Endothelial cell of umbilical vein (primary cell): Measurements from ENCODE around the gene MSRB2. TPM values are rescaled to one million over a fixed set of nuclear protein-coding genes. Genes with fewer than 3 reads are reported as not detected.

Experiments used
- BruUV-seq: library from RNA; stranded (reverse); fragments of 400-500 nt; replicated peaks from 2 replicates; lab custom pipeline; 2021; lab: Mats Ljungman, UMichigan
- CTCF ChIA-PET: fragments of 300-600, 350-600 bp; sonication (Branson Sonifier 250); formaldehyde crosslinking; loops from one replicate; lab custom pipeline; 2021; ENCODE audit warnings: antibody characterized with exemption, inconsistent platforms; lab: Charles Lee
- POLR2A ChIA-PET: fragments of 300-600, 350-600 bp; sonication (Branson Sonifier 250); formaldehyde crosslinking; loops from one replicate; lab custom pipeline; 2021; ENCODE audit warnings: antibody characterized with exemption, inconsistent platforms; lab: Charles Lee
- DNase-seq: peaks from one replicate; pipeline ENCODE4 v3.0.0-alpha.2; 2011; ENCODE audit warnings: low read depth, low spot score
- FAIRE-seq: peaks from 2 replicates; lab custom pipeline; 2011; peaks lifted over from hg19 to GRCh38; lab: Jason Lieb, UNC
- H2AFZ ChIP-seq: 2 replicates; pipeline ENCODE4 v1.6.0; 2012; ENCODE audit warnings: low read depth, low read length, control low read depth, inconsistent platforms
- H3K27ac ChIP-seq: 2 replicates; pipeline ENCODE4 v1.5.1; 2011; ENCODE audit warnings: low read depth, mild to moderate bottlenecking, control low read depth, low read length, moderate library complexity; ENCODE audit not compliant: insufficient read depth
- H3K27me3 ChIP-seq, 2 experiments: 2 replicates each; pipeline versions ENCODE4 v1.6.0 to v1.6.1; 2011; ENCODE audit warnings: low read length in 2 of 2, mixed read lengths in 1 of 2; ENCODE audit not compliant: control insufficient read depth in 2 of 2, insufficient read depth in 2 of 2
- H3K36me3 ChIP-seq, 2 experiments: 2 replicates in 1 of 2; 3 replicates in 1 of 2; pipeline ENCODE4 v1.5.1; 2011; ENCODE audit warnings: low read length in 2 of 2, mild to moderate bottlenecking in 1 of 2, moderate library complexity in 1 of 2; ENCODE audit not compliant: control insufficient read depth in 2 of 2, insufficient read depth in 2 of 2; ENCODE audit errors: extremely low read depth in 1 of 2
- H3K4me1 ChIP-seq: 3 replicates; pipeline ENCODE4 v1.5.1; 2011; ENCODE audit warnings: mild to moderate bottlenecking, low read length; ENCODE audit not compliant: control insufficient read depth, insufficient read depth; ENCODE audit errors: extremely low read depth
- H3K4me2 ChIP-seq: 2 replicates; pipeline ENCODE4 v1.6.1; 2011; ENCODE audit warnings: low read length, control low read depth, mixed read lengths; ENCODE audit not compliant: insufficient read depth
- H3K4me3 ChIP-seq, 3 experiments: fragments of 200-600 bp in 1 of 3; sonication (generic), shearing (Covaris generic) in 1 of 3; replicated peaks in 1 of 3; 2 replicates each; pipeline ENCODE4 v1.5.1; 2011 to 2016; ENCODE audit warnings: control low read depth in 3 of 3, low read length in 3 of 3, mild to moderate bottlenecking in 2 of 3, inconsistent platforms in 1 of 3, low read depth in 1 of 3, moderate library complexity in 1 of 3; ENCODE audit not compliant: insufficient read depth in 1 of 3
- H3K79me2 ChIP-seq: 2 replicates; pipeline ENCODE4 v1.6.0; 2012; ENCODE audit warnings: low read length, inconsistent platforms; ENCODE audit not compliant: control insufficient read depth, insufficient read depth
- H3K9ac ChIP-seq: replicated peaks from 2 replicates; pipeline ENCODE3; 2011; ENCODE audit warnings: low read length, control low read depth; ENCODE audit not compliant: insufficient read depth; ENCODE audit errors: extremely low read depth
- H3K9me1 ChIP-seq: replicated peaks from 3 replicates; pipeline ENCODE4 v1.6.0; 2011; ENCODE audit warnings: mild to moderate bottlenecking, low read length; ENCODE audit not compliant: control insufficient read depth, insufficient read depth; ENCODE audit errors: extremely low read depth
- H3K9me3 ChIP-seq: replicated peaks from 2 replicates; pipeline ENCODE4 v1.5.1; 2012; ENCODE audit warnings: low read length, inconsistent platforms; ENCODE audit not compliant: control insufficient read depth, insufficient read depth
- H4K20me1 ChIP-seq: replicated peaks from 2 replicates; pipeline ENCODE3; 2011; ENCODE audit warnings: mild to moderate bottlenecking, low read length; ENCODE audit not compliant: control insufficient read depth, insufficient read depth; ENCODE audit errors: extremely low read depth
- EZH2 ChIP-seq: IDR thresholded peaks from 2 replicates; pipeline ENCODE4 v1.6.1; 2012; ENCODE audit warnings: borderline replicate concordance, low read depth, mild to moderate bottlenecking, moderate library complexity, low read length, inconsistent platforms; ENCODE audit not compliant: severe bottlenecking
- FOS ChIP-seq: IDR thresholded peaks from 2 replicates; pipeline ENCODE4 v1.6.1; 2011; ENCODE audit warnings: mild to moderate bottlenecking, low read length, moderate library complexity, borderline replicate concordance; ENCODE audit not compliant: insufficient read depth
- GATA2 ChIP-seq: IDR thresholded peaks from 2 replicates; pipeline ENCODE4 v1.7.0; 2011; ENCODE audit warnings: low read depth, mild to moderate bottlenecking, moderate library complexity, mixed read lengths, low read length; ENCODE audit not compliant: insufficient read length, insufficient read depth
- JUN ChIP-seq: IDR thresholded peaks from 2 replicates; pipeline ENCODE4 v1.6.1; 2011; ENCODE audit warnings: borderline replicate concordance, low read depth; ENCODE audit not compliant: insufficient read length, insufficient read depth
- MYC ChIP-seq: IDR thresholded peaks from one replicate; pipeline ENCODE4 v1.6.1; 2011; ENCODE audit warnings: mild to moderate bottlenecking, low read depth, low read length
- POLR2A ChIP-seq: IDR thresholded peaks from 2 replicates; pipeline ENCODE4 v1.6.1; 2012; ENCODE audit warnings: low read depth, mild to moderate bottlenecking, control low read depth, low read length
- POLR2AphosphoS5 ChIP-seq: IDR thresholded peaks from 2 replicates; pipeline ENCODE4 v1.6.1; 2012; ENCODE audit warnings: low read depth, mild to moderate bottlenecking, control low read depth, low read length, moderate library complexity; ENCODE audit not compliant: insufficient read depth
- dilution Hi-C: fragments of 300-500 bp; cut with MboI; formaldehyde crosslinking; loops from one replicate; pipeline ENCODE4 v1.15.0; 2019; ENCODE audit warnings: low sequenced_read_pairs; ENCODE audit not compliant: extremely low pct_ligation_motif_present
- intact Hi-C: fragments of 100-400 bp; cut with micrococcal nuclease; formaldehyde crosslinking; loops from one replicate; pipeline ENCODE4 v1.10.0; 2022
- polyA plus RNA-seq, 4 experiments: library from polyadenylated mRNA; depleted of rRNA in 3 of 4; stranded (reverse) in 3 of 4; unstranded in 1 of 4; fragments of >200 nt; gene quantifications; 2 replicates each; pipeline versions ENCODE4 v1.2.1 to v1.2.3, GENCODE V29; 2011 to 2012; ENCODE audit warnings: missing spikeins in 1 of 4
- total RNA-seq: library from RNA; stranded (reverse); gene quantifications from 2 replicates; pipeline ENCODE4 v1.2.3, GENCODE V29; 2021
- TF ChIP-seq, protein P1 (sequence below), 2 donors: IDR thresholded peaks; 1 replicate in 1 of 2; 2 replicates in 1 of 2; pipeline ENCODE4 v1.5.1; 2011; ENCODE audit warnings: low read length in 2 of 2, mild to moderate bottlenecking in 2 of 2, moderate library complexity in 2 of 2, control low read depth in 1 of 2, inconsistent platforms in 1 of 2, low read depth in 1 of 2; ENCODE audit not compliant: insufficient read depth in 1 of 2; ENCODE audit errors: extremely low read depth in 1 of 2
- TF ChIP-seq, protein P2 (sequence below): IDR thresholded peaks from 2 replicates; pipeline ENCODE4 v1.6.1; 2011; ENCODE audit not compliant: insufficient read depth, insufficient read length

Gene MSRB2
- total and polyA plus RNA-seq, 2 donors (not counting 3 experiments of a cell fraction or from before 2014, with no cell fraction given) = 16.2 to 20.6 TPM

GRCh38 chr10:23106331-23107072 is 11.1 kb downstream of the MSRB2 start:
- no peak for FAIRE-seq
- no TSS peak for BruUV-seq
- CTCF ChIA-PET = no interaction called here
- Histone ChIP-seq H3K27ac (no peak overlapping the region), H3K4me3 (no peak overlapping the region), H3K4me2 (no peak overlapping the region), H3K9me1 (no peaks in the 10 kb centered on the region), H3K79me2 (no peaks in the 10 kb centered on the region), H3K4me1 (no peaks in the 10 kb centered on the region), H3K9ac (no peak overlapping the region), H3K36me3 (peaks cover 3 to 7% of the 10 kb centered on the region in 2 experiments), H3K27me3 (no peaks in the 10 kb centered on the region), H4K20me1 (no peaks in the 10 kb centered on the region), H3K9me3 (no peaks in the 10 kb centered on the region), H2AFZ (no peak overlapping the region)
- TF ChIP-seq, protein P1, sequence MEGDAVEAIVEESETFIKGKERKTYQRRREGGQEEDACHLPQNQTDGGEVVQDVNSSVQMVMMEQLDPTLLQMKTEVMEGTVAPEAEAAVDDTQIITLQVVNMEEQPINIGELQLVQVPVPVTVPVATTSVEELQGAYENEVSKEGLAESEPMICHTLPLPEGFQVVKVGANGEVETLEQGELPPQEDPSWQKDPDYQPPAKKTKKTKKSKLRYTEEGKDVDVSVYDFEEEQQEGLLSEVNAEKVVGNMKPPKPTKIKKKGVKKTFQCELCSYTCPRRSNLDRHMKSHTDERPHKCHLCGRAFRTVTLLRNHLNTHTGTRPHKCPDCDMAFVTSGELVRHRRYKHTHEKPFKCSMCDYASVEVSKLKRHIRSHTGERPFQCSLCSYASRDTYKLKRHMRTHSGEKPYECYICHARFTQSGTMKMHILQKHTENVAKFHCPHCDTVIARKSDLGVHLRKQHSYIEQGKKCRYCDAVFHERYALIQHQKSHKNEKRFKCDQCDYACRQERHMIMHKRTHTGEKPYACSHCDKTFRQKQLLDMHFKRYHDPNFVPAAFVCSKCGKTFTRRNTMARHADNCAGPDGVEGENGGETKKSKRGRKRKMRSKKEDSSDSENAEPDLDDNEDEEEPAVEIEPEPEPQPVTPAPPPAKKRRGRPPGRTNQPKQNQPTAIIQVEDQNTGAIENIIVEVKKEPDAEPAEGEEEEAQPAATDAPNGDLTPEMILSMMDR (IDR thresholded peaks at IDR 0.05; ENCODE audit: extremely low read depth in 1 of 2, insufficient read depth in 1 of 2, low read depth in 1 of 2, low read length in 2 of 2) = no peak
- TF ChIP-seq, protein P2, sequence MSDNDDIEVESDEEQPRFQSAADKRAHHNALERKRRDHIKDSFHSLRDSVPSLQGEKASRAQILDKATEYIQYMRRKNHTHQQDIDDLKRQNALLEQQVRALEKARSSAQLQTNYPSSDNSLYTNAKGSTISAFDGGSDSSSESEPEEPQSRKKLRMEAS = no peak
- TF ChIP-seq POLR2A = no peak
- TF ChIP-seq FOS = no peak
- TF ChIP-seq MYC = no peak
- no peak for TF ChIP-seq GATA2
- TF ChIP-seq JUN = no peak
- TF ChIP-seq POLR2AphosphoS5 = no peak
- no peak for TF ChIP-seq EZH2
- DNase-seq = no peak
- POLR2A ChIA-PET = no interaction called here
- dilution Hi-C loops = no loop called here
- intact Hi-C loops = no loop called here
